HCEC 1CT (cell line): ENCODE results near the gene TBC1D4.
"Not testable (repeated sequence)": the region's sequence is repeated elsewhere in the genome, so short reads cannot be mapped to it uniquely, and the experiment has no call there.

ENCODE experiments used
- DNase-seq: peaks from one replicate; pipeline ENCODE4 v3.0.0-alpha.2; 2017

The TBC1D4 gene

GRCh38 chr13:75256922-75257321 is 225.0 kb downstream of the TBC1D4 start:
- DNase-seq = no peak

GRCh38 chr13:75255653-75256052 is 226.3 kb downstream of the TBC1D4 start:
- DNase-seq = no peak

- DNase-seq = no peak
Measured at GRCh38 chr13:75255147-75255546, 226.8 kb downstream of the TBC1D4 start.

- no peak for DNase-seq
Measured at GRCh38 chr13:75251188-75251587, 230.8 kb downstream of the TBC1D4 start.

GRCh38 chr13:75250526-75251178 is 231.3 kb downstream of the TBC1D4 start:
- peak; percentile 56 for DNase-seq

- not testable (repeated sequence) for DNase-seq
Measured at GRCh38 chr13:75245578-75245977, 236.4 kb downstream of the TBC1D4 start.

- not testable (repeated sequence) for DNase-seq
Measured at GRCh38 chr13:75240240-75240639, 241.7 kb downstream of the TBC1D4 start.

- DNase-seq = peak; percentile 7
Measured at GRCh38 chr13:75236774-75237173, 245.2 kb downstream of the TBC1D4 start.
